Activated CD4-positive, alpha-beta memory T cell treated with anti-CD3 and anti-CD28 coated beads, Interleukin-2, amount 10 ng/mL, durations not matched to agents 7 days and 5 days (primary cell): ENCODE data around the gene RAD23B. TPM values are rescaled to one million over a fixed set of nuclear protein-coding genes. Genes with fewer than 3 reads are reported as not detected.

Source experiments
- CTCF ChIA-PET: fragments of 350-600 bp; sonication (Branson Sonifier 250); formaldehyde crosslinking; loops from one replicate; lab custom pipeline; 2021; ENCODE audit warnings: antibody characterized with exemption, inconsistent platforms; lab: Charles Lee
- POLR2A ChIA-PET: fragments of 350-600 bp; sonication (Branson Sonifier 250); formaldehyde crosslinking; loops from one replicate; lab custom pipeline; 2021; ENCODE audit warnings: antibody characterized with exemption; lab: Charles Lee
- DNase-seq: peaks from one replicate; pipeline ENCODE4 v3.0.0-alpha.2; 2020
- H3K27ac Mint-ChIP-seq: one replicate; pipeline ENCODE4 v1.8.0; 2021; ENCODE audit warnings: mild to moderate bottlenecking, mixed read lengths
- H3K27me3 Mint-ChIP-seq: one replicate; pipeline ENCODE4 v1.8.0; 2021; ENCODE audit warnings: mixed read lengths
- H3K36me3 Mint-ChIP-seq: one replicate; pipeline ENCODE4 v1.8.0; 2021; ENCODE audit warnings: low read depth, mixed read lengths
- H3K4me1 Mint-ChIP-seq: one replicate; pipeline ENCODE4 v1.8.0; 2021; ENCODE audit warnings: mixed read lengths
- H3K4me3 Mint-ChIP-seq: one replicate; pipeline ENCODE4 v1.8.0; 2021; ENCODE audit warnings: mild to moderate bottlenecking, mixed read lengths
- H3K9me3 Mint-ChIP-seq: one replicate; pipeline ENCODE4 v1.8.0; 2021; ENCODE audit warnings: mixed read lengths
- total RNA-seq, 2 experiments: library from RNA; stranded (reverse); gene quantifications; one replicate each; pipeline ENCODE4 v1.2.3, GENCODE V29; 2021

RAD23B gene
- total RNA-seq, 2 experiments from 2014 or later, result 89.4 to 91.0 TPM

GRCh38 chr9:107274096-107274495 lies 9.0 kb upstream of the RAD23B start:
- Mint-ChIP-seq H3K36me3 (no peaks in the 10 kb centered on the region), H3K9me3 (no peaks in the 10 kb centered on the region), H3K27ac (no peak overlapping the region), H3K4me3 (no peak overlapping the region), H3K4me1 (peaks cover 2% of the 10 kb centered on the region), H3K27me3 (peaks cover 21% of the 10 kb centered on the region)
- CTCF ChIA-PET, result no interaction called here
- DNase-seq, result no peak
- POLR2A ChIA-PET, result no interaction called here

GRCh38 chr9:107274953-107275422 lies 8.1 kb upstream of the RAD23B start:
- Mint-ChIP-seq H3K36me3 (no peaks in the 10 kb centered on the region), H3K4me3 (no peak overlapping the region), H3K27me3 (peaks cover 21% of the 10 kb centered on the region), H3K27ac (no peak overlapping the region), H3K4me1 (peaks cover 2% of the 10 kb centered on the region), H3K9me3 (no peaks in the 10 kb centered on the region)
- CTCF ChIA-PET, result no interaction called here
- POLR2A ChIA-PET, result no interaction called here
- DNase-seq, result no peak

DNA sequence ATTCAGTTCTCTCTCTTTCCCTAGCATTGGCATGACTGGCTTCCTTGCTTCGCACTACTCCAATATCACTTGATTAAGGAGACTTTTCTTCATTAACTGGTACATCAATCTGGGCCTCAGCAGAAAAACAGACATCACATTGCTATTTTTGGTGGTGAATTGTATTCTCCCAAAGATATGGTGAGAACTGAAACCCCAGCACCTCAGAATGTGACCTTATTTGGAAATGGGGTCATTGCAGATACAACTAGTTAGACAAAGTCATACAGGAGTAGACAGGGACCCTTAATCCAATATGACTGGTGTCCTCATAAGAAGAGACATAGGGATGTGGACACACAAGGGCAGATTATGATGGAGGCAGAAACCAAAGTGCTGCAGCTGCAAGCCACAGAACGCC lies 7.5 kb upstream of the RAD23B start:
- no peak overlapping the region for H3K4me3 Mint-ChIP-seq
- CTCF ChIA-PET, result no interaction called here
- H3K27ac Mint-ChIP-seq, result no peak overlapping the region
- peaks cover 22% of the 10 kb centered on the region for H3K27me3 Mint-ChIP-seq
- POLR2A ChIA-PET, result no interaction called here
- H3K9me3 Mint-ChIP-seq, result no peaks in the 10 kb centered on the region
- peaks cover 1% of the 10 kb centered on the region for H3K4me1 Mint-ChIP-seq
- DNase-seq, result no peak
- H3K36me3 Mint-ChIP-seq, result no peaks in the 10 kb centered on the region

- Mint-ChIP-seq H3K9me3 (no peaks in the 10 kb centered on the region), H3K27me3 (peaks cover 27% of the 10 kb centered on the region), H3K4me1 (peaks cover 13% of the 10 kb centered on the region), H3K36me3 (no peaks in the 10 kb centered on the region), H3K4me3 (no peak overlapping the region), H3K27ac (no peak overlapping the region)
- CTCF ChIA-PET, result interaction anchor here (2.4 kb wide), 1 partner anchor 64 kb away, joined by 11 read pairs; no protein-coding TSS in a partner anchor
- DNase-seq, result no peak
- POLR2A ChIA-PET, result no interaction called here
Measured at GRCh38 chr9:107276966-107277710, 5.9 kb upstream of the RAD23B start.

- Mint-ChIP-seq H3K36me3 (no peaks in the 10 kb centered on the region), H3K4me3 (no peak overlapping the region), H3K9me3 (no peaks in the 10 kb centered on the region), H3K4me1 (peaks cover 16% of the 10 kb centered on the region), H3K27me3 (peaks cover 27% of the 10 kb centered on the region), H3K27ac (no peak overlapping the region)
- CTCF ChIA-PET, result interaction anchor here (2.4 kb wide), 1 partner anchor 64 kb away, joined by 11 read pairs; no protein-coding TSS in a partner anchor
- POLR2A ChIA-PET, result no interaction called here
- DNase-seq, result no peak
Measured at GRCh38 chr9:107277801-107278200, 5.3 kb upstream of the RAD23B start.

DNA sequence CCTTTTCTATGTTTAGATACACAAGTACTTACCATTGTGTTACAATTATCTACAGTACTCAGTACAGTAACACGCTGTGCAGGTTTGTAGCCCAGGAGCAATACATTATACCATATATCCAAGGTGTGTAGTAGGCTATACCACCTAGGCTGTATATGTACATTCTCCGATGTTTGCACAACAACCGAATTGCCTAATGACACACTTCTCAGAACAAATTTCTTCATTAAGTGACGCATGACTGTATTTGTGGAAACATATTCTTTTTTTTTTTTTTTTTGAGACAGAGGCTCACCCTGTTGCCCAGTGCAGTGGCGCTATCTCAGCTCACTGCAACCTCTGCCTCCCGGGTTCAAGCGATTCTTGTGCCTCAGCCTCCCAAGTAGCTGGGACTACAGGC lies 4.0 kb upstream of the RAD23B start:
- Mint-ChIP-seq H3K27me3 (peaks cover 26% of the 10 kb centered on the region), H3K9me3 (no peaks in the 10 kb centered on the region), H3K27ac (no peak overlapping the region), H3K36me3 (peaks cover 3% of the 10 kb centered on the region), H3K4me1 (peaks cover 17% of the 10 kb centered on the region), H3K4me3 (no peak overlapping the region)
- ChIA-PET CTCF (interaction anchor here (0.6 to 2.4 kb wide), 4 partner anchors 9 to 65 kb away, joined by 3 to 11 read pairs (median 4); no protein-coding TSS in a partner anchor), POLR2A (no interaction called here)
- DNase-seq, result no peak

- ChIA-PET CTCF (interaction anchor here (1.0 to 1.9 kb wide), 2 partner anchors 10 to 15 kb away, joined by 4 to 5 read pairs; no protein-coding TSS in a partner anchor), POLR2A (no interaction called here)
- Mint-ChIP-seq H3K4me3 (no peak overlapping the region), H3K36me3 (peaks cover 12% of the 10 kb centered on the region), H3K4me1 (peaks cover 25% of the 10 kb centered on the region), H3K27me3 (peaks cover 18% of the 10 kb centered on the region), H3K9me3 (no peaks in the 10 kb centered on the region), H3K27ac (no peak overlapping the region)
- DNase-seq, result no peak
Measured at GRCh38 chr9:107280543-107280942, 2.5 kb upstream of the RAD23B start.

DNA sequence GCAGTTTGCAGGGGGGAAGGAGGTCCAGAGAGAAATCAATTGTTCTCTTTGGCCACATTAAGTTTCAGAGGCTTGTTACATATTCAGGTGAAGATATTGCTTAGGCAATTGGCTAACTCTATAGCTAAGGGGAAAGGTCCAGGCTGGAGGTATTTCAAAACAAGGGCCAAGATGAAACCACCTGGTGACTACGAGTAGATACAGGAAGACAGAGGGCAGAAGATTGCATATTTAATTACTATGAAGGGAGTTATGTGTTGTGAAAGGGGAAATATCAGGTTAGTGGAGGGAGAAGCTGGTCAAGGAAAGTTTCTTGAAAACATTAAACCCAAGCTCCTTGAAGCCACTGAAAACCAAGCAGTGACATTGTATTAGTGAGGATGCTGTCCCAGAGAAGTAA lies 1.9 kb upstream of the RAD23B start:
- Mint-ChIP-seq H3K27ac (no peak overlapping the region), H3K4me1 (peaks cover 31% of the 10 kb centered on the region), H3K36me3 (peaks cover 16% of the 10 kb centered on the region), H3K4me3 (no peak overlapping the region), H3K27me3 (peaks cover 14% of the 10 kb centered on the region), H3K9me3 (no peaks in the 10 kb centered on the region)
- ChIA-PET POLR2A (interaction anchor here (1.6 kb wide), 1 partner anchor 60 kb away, joined by 7 read pairs; no protein-coding TSS in a partner anchor), CTCF (interaction anchor here (1.0 to 1.9 kb wide), 2 partner anchors 11 to 16 kb away, joined by 4 to 5 read pairs; no protein-coding TSS in a partner anchor)
- no peak for DNase-seq

GRCh38 chr9:107281922-107282667 lies 984 bp upstream of the RAD23B start:
- H3K27me3 Mint-ChIP-seq, result peaks cover 11% of the 10 kb centered on the region
- POLR2A ChIA-PET, result interaction anchor here (1.6 kb wide), 1 partner anchor 59 kb away, joined by 7 read pairs; no protein-coding TSS in a partner anchor

DNA sequence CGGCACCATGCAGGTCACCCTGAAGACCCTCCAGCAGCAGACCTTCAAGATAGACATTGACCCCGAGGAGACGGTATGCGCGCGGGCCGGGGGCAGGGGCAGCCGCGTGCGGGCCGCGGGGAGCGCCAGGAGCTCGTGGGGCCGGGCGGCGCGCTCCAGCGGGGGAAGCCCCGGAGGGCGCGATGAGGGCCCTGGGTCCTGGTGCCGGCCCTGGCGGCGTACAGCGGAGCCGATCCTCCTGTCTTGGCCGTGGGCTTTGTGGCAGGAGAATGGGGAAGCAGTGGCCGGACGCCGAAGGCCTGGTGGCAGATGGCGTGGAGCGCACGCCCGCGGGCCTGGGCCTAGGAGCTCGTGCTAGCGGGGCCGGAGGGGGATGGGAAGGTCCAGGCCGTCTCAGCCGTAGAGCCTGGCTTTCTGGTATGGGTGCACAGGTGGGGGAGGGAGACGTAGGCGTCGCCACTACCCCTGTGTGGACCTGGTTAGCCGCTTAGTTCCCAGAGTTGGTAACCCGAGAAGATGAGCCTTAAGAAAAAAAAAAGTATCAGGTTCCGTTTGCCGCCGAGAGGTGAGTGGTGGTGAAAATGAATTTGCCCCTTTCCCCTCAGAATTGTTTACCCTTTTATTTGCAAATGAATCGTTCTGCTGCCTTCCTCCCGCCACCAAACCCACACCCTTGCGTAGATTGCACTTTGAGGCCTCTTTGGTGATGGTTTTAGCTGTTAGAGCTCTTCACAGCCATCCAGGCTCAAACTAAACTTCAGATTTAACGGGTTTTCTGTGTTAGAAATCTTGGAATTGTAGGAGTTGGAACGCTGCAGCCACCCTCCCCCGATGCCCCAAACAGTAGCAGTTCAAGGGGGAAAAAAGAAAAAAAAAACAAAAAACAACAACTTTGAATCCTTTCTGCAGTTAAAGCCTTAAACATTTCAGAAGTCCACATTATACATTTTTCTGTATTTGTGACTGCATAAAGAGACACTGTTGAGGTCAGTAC lies 841 bp downstream of the RAD23B start:
- CTCF ChIA-PET, result interaction anchor here (0.7 to 1.1 kb wide), 2 partner anchors 20 to 76 kb away, joined by 3 to 4 read pairs; no protein-coding TSS in a partner anchor
- Mint-ChIP-seq H3K4me1 (peaks cover 48% of the 10 kb centered on the region), H3K4me3 (peak overlapping the region; percentile 91), H3K9me3 (no peaks in the 10 kb centered on the region), H3K27ac (peak overlapping the region; percentile 95), H3K36me3 (peaks cover 19% of the 10 kb centered on the region), H3K27me3 (peaks cover 8% of the 10 kb centered on the region)
- peak; percentile 73 for DNase-seq
- POLR2A ChIA-PET, result interaction anchor here (1.0 to 2.7 kb wide), 9 partner anchors 15 to 1836 kb away, joined by 3 to 18 read pairs (median 6); partner anchors contain the start of genes KLF4 and TMEM245

More at GRCh38 chr9:107281922-107282667, 984 bp upstream of the RAD23B start:
- CTCF ChIA-PET, result interaction anchor here (1.9 kb wide), 1 partner anchor 12 kb away, joined by 5 read pairs; no protein-coding TSS in a partner anchor
- no peaks in the 10 kb centered on the region for H3K9me3 Mint-ChIP-seq
- H3K36me3 Mint-ChIP-seq, result peaks cover 19% of the 10 kb centered on the region
- H3K27ac Mint-ChIP-seq, result peak overlapping the region; percentile 83
- DNase-seq, result peak; percentile 16
- H3K4me1 Mint-ChIP-seq, result peaks cover 36% of the 10 kb centered on the region
- H3K4me3 Mint-ChIP-seq, result peak overlapping the region; percentile 91

DNA sequence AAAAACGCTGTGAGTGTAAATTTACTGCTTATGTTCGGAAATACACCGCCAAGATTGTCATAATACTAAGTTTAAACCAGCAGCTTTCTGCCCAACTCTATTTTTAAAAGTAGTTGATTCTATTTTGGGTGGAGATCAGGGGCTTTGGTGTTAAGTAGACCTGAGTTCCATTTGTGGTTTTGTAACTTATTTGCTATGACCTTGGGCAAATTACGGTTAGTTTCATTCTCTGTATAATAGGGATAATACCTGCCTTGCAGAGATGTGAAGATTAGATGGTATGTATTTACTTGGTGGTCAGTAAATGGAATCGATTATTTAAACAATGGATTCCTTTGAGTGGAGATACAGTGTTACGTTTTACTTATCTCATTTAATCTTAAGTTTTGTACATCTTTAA lies 1.6 kb downstream of the RAD23B start:
- Mint-ChIP-seq H3K4me3 (peak overlapping the region; percentile 91), H3K4me1 (peaks cover 54% of the 10 kb centered on the region), H3K36me3 (peaks cover 19% of the 10 kb centered on the region), H3K27me3 (peaks cover 8% of the 10 kb centered on the region), H3K9me3 (no peaks in the 10 kb centered on the region), H3K27ac (peak overlapping the region; percentile 95)
- ChIA-PET POLR2A (interaction anchor here (0.9 to 2.7 kb wide), 9 partner anchors 15 to 205 kb away, joined by 4 to 18 read pairs (median 6); partner anchors contain the start of gene KLF4), CTCF (interaction anchor here (1.8 kb wide), 1 partner anchor 57 kb away, joined by 5 read pairs; no protein-coding TSS in a partner anchor)
- no peak for DNase-seq
